DOHH2 (cell line): Measurements from ENCODE around the gene PHKA2.

Source experiments
- H3F3A ChIP-seq: fragments of 200-600 bp; sonication (generic), shearing (Covaris generic); 2 replicates; pipeline ENCODE4 v1.6.0; 2016; ENCODE audit warnings: antibody characterized with exemption, mild to moderate bottlenecking; ENCODE audit not compliant: control insufficient read depth, insufficient read depth
- H3K27ac ChIP-seq: fragments of 200-600 bp; sonication (generic); 2 replicates; pipeline ENCODE4 v1.5.1; 2014; ENCODE audit warnings: low read depth, mild to moderate bottlenecking, low read length, moderate library complexity
- H3K27me3 ChIP-seq: fragments of 200-600 bp; sonication (generic); 2 replicates; pipeline ENCODE4 v1.6.1; 2014; ENCODE audit warnings: mild to moderate bottlenecking, low read length, mixed read lengths; ENCODE audit not compliant: control insufficient read depth
- H3K36me3 ChIP-seq: fragments of 200-600 bp; sonication (generic); 2 replicates; pipeline ENCODE4 v1.6.1; 2014; ENCODE audit warnings: mild to moderate bottlenecking, low read length, moderate library complexity, mixed read lengths; ENCODE audit not compliant: control insufficient read depth
- H3K4me1 ChIP-seq: fragments of 200-600 bp; sonication (generic); 2 replicates; pipeline ENCODE4 v1.6.1; 2014; ENCODE audit warnings: mild to moderate bottlenecking, low read length, mixed read lengths; ENCODE audit not compliant: control insufficient read depth
- H3K4me2 ChIP-seq: fragments of 200-600 bp; sonication (generic); 2 replicates; pipeline ENCODE4 v1.6.0; 2014; ENCODE audit warnings: mild to moderate bottlenecking, low read length, moderate library complexity
- H3K4me3 ChIP-seq: fragments of 200-600 bp; sonication (generic); 2 replicates; pipeline ENCODE4 v1.5.1; 2014; ENCODE audit warnings: mild to moderate bottlenecking, low read length, mixed read lengths
- H3K79me2 ChIP-seq: fragments of 200-600 bp; sonication (generic); 2 replicates; pipeline ENCODE4 v1.6.1; 2014; ENCODE audit warnings: mild to moderate bottlenecking, low read length, mixed read lengths; ENCODE audit not compliant: control insufficient read depth
- H3K9me2 ChIP-seq: fragments of 200-600 bp; sonication (generic); replicated peaks from 2 replicates; pipeline ENCODE4 v1.6.1; 2014; ENCODE audit warnings: mild to moderate bottlenecking, low read length, mixed read lengths; ENCODE audit not compliant: control insufficient read depth
- H3K9me3 ChIP-seq: fragments of 200-600 bp; sonication (generic); 2 replicates; pipeline ENCODE4 v1.6.1; 2014; ENCODE audit warnings: antibody characterized with exemption, low read length, mixed read lengths; ENCODE audit not compliant: control insufficient read depth, insufficient read depth
- H4K20me1 ChIP-seq: fragments of 200-600 bp; sonication (generic); 2 replicates; pipeline ENCODE4 v1.6.0; 2014; ENCODE audit warnings: low read depth, mild to moderate bottlenecking, antibody characterized with exemption, low read length, moderate library complexity; ENCODE audit not compliant: control insufficient read depth, insufficient read depth
- EZH2phosphoT487 ChIP-seq: fragments of 200-600 bp; sonication (generic); IDR thresholded peaks from 2 replicates; pipeline ENCODE4 v1.6.1; 2017; ENCODE audit warnings: borderline replicate concordance, mild to moderate bottlenecking, antibody characterized with exemption, low read length, moderate library complexity, mixed read lengths
- TF ChIP-seq, protein P1 (sequence below): fragments of 200-600 bp; sonication (generic); IDR thresholded peaks from one replicate; pipeline ENCODE4 v1.5.1; 2014; ENCODE audit warnings: antibody characterized with exemption, mild to moderate bottlenecking, low read depth, low read length; ENCODE audit not compliant: poor library complexity, severe bottlenecking

Gene PHKA2

DNA sequence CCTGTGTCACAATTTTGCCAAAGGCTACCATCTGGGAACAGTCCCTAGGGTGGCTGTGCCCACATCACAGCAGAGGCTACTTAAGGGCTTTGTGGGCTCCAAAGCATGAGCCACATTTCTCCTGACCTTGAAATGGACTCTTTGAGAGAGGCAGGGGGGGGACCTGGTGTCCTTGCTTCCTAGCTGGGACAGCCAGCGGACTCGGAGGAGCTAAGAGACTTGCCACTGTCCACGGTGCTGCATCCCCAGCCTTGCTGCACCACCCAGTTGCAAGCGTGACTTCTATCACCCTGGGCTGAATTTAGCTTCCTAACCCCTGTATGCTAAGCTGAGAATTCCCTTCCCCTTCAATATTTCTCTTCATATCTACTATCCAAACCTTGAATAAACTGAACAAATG is 99.0 kb downstream of the PHKA2 start:
- Histone ChIP-seq H3K36me3 (no peaks in the 10 kb centered on the region), H3K9me3 (no peaks in the 10 kb centered on the region), H3F3A (no peaks in the 10 kb centered on the region), H3K4me1 (peaks cover 23% of the 10 kb centered on the region), H3K9me2 (no peaks in the 10 kb centered on the region), H3K27ac (no peak overlapping the region), H3K79me2 (no peaks in the 10 kb centered on the region), H4K20me1 (no peaks in the 10 kb centered on the region), H3K27me3 (no peaks in the 10 kb centered on the region), H3K4me2 (no peak overlapping the region), H3K4me3 (no peak overlapping the region)
- TF ChIP-seq EZH2phosphoT487 = no peak
- TF ChIP-seq, protein P1, sequence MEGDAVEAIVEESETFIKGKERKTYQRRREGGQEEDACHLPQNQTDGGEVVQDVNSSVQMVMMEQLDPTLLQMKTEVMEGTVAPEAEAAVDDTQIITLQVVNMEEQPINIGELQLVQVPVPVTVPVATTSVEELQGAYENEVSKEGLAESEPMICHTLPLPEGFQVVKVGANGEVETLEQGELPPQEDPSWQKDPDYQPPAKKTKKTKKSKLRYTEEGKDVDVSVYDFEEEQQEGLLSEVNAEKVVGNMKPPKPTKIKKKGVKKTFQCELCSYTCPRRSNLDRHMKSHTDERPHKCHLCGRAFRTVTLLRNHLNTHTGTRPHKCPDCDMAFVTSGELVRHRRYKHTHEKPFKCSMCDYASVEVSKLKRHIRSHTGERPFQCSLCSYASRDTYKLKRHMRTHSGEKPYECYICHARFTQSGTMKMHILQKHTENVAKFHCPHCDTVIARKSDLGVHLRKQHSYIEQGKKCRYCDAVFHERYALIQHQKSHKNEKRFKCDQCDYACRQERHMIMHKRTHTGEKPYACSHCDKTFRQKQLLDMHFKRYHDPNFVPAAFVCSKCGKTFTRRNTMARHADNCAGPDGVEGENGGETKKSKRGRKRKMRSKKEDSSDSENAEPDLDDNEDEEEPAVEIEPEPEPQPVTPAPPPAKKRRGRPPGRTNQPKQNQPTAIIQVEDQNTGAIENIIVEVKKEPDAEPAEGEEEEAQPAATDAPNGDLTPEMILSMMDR = no peak

DNA sequence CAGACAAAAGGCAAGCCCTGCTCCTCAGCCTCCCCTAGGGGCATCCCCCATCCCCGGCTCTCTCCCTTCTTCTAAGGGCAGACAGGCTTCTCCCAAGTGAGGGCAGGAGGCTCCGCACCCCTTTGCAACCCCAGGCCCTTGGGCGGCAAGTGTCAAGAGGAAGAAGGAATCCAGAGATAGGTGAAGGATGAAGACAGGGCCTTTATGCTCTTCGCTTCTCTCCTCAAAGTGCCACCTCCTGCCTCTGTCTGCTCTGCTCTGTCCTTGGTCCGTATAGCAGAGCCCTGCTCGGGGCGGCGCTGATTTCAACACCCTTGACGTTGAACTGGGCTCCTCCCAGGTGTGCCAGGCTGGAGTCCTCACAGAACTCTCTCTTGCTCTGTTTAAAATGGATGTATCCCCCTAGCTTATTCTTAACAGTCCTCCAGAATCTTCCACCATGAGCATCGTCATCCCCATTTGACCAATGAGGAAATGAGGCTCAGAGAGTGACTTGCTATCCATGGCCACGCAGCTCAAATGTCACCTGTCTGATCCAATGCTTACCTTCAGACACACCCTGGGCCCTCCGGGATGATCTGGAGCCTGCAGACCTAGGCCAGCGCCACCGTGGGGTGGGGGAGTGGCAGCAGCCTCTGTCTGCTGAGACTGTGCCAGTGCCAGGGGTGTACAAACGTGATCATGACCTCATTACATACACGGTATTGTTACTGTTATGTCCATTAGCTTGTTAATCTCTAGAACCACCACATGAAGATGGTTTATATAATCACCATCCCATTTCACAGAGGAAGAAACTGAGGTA is 99.8 kb downstream of the PHKA2 start:
- H4K20me1 ChIP-seq = no peaks in the 10 kb centered on the region
- H3K9me3 ChIP-seq = no peaks in the 10 kb centered on the region
- H3K4me2 ChIP-seq = no peak overlapping the region
- no peak overlapping the region for H3K4me3 ChIP-seq
- no peaks in the 10 kb centered on the region for H3K9me2 ChIP-seq
- H3K27ac ChIP-seq = no peak overlapping the region
- no peaks in the 10 kb centered on the region for H3F3A ChIP-seq
- H3K36me3 ChIP-seq = no peaks in the 10 kb centered on the region
- no peaks in the 10 kb centered on the region for H3K79me2 ChIP-seq
- H3K4me1 ChIP-seq = peaks cover 23% of the 10 kb centered on the region
- no peak for TF ChIP-seq EZH2phosphoT487
- TF ChIP-seq, protein P1 = no peak
- H3K27me3 ChIP-seq = no peaks in the 10 kb centered on the region

DNA sequence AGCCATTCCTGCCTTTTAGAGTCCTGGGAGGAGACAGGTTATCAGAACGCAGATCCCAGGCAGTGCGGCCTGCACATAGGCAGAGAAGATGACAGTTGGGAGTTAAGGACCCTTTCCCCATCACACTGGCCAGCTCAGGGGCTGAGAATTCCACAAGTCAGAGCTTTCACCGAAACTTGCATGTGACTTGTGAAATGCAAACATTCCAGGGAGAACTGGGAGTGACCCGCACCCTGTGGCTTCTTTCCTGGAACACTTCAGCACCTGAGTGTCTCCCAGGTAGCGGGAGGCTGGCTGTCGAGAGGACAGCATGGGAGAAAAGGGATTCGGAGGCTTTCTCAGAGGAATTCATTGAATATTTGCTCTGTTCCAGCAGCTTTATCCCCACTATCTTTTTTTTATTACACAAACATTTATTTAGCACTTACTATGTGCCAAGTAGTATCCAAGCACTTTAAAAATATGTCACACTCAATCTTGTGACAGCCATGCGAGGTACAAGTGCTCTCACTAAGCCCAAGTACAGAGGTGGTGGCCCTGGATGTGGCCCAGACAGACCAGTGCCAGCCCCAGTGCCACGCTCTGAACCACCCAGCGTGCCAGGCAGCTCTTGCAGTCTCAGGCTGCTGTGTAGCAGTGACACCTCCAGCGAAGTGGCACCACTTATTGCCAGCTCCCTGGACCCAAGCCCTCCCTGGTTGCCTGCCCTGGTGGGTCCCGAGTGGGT is 100.5 kb downstream of the PHKA2 start:
- Histone ChIP-seq H3K9me3 (no peaks in the 10 kb centered on the region), H3F3A (no peaks in the 10 kb centered on the region)

DNA sequence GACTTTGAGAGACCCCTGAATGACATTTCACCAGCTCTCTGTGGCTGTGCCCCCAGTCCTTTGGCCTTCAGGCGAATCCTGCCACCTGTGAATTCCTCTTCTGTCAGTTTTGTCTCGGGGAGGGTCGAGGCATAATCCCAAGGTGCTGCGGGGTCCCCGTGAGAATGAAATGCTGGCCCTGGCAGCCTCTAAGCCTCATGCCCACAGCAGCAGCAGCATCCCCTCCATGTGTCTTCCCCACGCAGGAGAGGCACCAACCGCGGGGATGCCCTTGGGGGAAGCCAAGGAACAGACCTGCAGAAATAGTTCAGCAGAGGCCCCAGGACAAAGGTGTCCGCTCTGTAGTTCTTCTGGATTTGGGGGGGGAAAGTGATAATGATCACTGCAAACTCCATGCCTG is 104.8 kb downstream of the PHKA2 start:
- H3K4me2 ChIP-seq = no peak overlapping the region
- no peaks in the 10 kb centered on the region for H3K36me3 ChIP-seq
- TF ChIP-seq EZH2phosphoT487 = no peak
- TF ChIP-seq, protein P1 = no peak
- no peaks in the 10 kb centered on the region for H4K20me1 ChIP-seq
- no peak overlapping the region for H3K27ac ChIP-seq
- no peaks in the 10 kb centered on the region for H3K9me3 ChIP-seq
- H3K27me3 ChIP-seq = no peaks in the 10 kb centered on the region
- no peak overlapping the region for H3K4me3 ChIP-seq
- H3K4me1 ChIP-seq = no peaks in the 10 kb centered on the region
- H3K79me2 ChIP-seq = no peaks in the 10 kb centered on the region
- no peaks in the 10 kb centered on the region for H3K9me2 ChIP-seq
- H3F3A ChIP-seq = no peaks in the 10 kb centered on the region

More for the DNA sequence above, 100.5 kb downstream of the PHKA2 start:
- Histone ChIP-seq H3K27me3 (no peaks in the 10 kb centered on the region), H3K79me2 (no peaks in the 10 kb centered on the region), H3K27ac (no peak overlapping the region), H4K20me1 (no peaks in the 10 kb centered on the region), H3K36me3 (no peaks in the 10 kb centered on the region), H3K9me2 (no peaks in the 10 kb centered on the region), H3K4me3 (no peak overlapping the region), H3K4me1 (peaks cover 23% of the 10 kb centered on the region), H3K4me2 (no peak overlapping the region)
- TF ChIP-seq EZH2phosphoT487 = no peak
